GM18873 (cell line): ENCODE results near the gene BIRC5.
"Not testable (repeated sequence)": the region's sequence is repeated elsewhere in the genome, so short reads cannot be mapped to it uniquely, and the experiment has no call there.

Experiments
- ATAC-seq: cut with Tn5 transposase; IDR thresholded peaks from one replicate; pipeline ENCODE4 v1.9.1; 2021; ENCODE audit warnings: mild to moderate bottlenecking, moderate library complexity, moderate number of reproducible peaks; ENCODE audit not compliant: unreplicated experiment, low FRiP score

Gene BIRC5

DNA sequence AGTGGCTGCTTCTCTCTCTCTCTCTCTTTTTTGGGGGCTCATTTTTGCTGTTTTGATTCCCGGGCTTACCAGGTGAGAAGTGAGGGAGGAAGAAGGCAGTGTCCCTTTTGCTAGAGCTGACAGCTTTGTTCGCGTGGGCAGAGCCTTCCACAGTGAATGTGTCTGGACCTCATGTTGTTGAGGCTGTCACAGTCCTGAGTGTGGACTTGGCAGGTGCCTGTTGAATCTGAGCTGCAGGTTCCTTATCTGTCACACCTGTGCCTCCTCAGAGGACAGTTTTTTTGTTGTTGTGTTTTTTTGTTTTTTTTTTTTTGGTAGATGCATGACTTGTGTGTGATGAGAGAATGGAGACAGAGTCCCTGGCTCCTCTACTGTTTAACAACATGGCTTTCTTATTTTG is 9.7 kb downstream of the BIRC5 start:
- ATAC-seq: no peak

- ATAC-seq: no peak
These were observed 10.4 kb downstream of the BIRC5 start for GRCh38 chr17:78224231-78225087.

GRCh38 chr17:78225088-78225865 is 11.2 kb downstream of the BIRC5 start:
- no peak for ATAC-seq

DNA sequence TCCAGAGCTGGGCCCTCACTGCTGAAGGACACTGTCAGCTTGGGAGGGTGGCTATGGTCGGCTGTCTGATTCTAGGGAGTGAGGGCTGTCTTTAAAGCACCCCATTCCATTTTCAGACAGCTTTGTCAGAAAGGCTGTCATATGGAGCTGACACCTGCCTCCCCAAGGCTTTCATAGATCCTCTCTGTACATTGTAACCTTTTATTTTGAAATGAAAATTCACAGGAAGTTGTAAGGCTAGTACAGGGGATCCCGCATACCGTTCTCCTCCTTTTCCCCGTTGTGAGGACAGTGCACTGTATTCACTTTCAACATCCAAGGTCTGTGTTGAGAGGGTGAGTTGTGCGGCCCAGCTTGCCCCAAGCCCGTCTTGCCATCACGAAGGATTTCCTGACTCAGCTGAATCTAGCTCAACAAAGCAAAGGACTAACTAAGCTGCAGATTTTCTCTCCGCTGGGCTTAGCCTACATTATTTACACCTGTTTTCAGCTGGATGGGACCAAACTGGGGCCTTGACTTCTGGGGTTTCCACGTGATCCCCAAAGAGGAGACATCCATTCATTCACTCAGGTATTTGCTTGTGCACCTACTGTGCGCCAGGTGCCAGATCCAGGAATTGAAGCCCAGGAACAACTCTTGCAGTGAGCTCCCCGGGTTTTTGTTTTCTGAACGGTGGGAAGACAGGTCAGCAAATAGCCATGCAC is 12.2 kb downstream of the BIRC5 start:
- no peak for ATAC-seq

- no peak for ATAC-seq
These were observed 12.9 kb downstream of the BIRC5 start for GRCh38 chr17:78226759-78227454.

DNA sequence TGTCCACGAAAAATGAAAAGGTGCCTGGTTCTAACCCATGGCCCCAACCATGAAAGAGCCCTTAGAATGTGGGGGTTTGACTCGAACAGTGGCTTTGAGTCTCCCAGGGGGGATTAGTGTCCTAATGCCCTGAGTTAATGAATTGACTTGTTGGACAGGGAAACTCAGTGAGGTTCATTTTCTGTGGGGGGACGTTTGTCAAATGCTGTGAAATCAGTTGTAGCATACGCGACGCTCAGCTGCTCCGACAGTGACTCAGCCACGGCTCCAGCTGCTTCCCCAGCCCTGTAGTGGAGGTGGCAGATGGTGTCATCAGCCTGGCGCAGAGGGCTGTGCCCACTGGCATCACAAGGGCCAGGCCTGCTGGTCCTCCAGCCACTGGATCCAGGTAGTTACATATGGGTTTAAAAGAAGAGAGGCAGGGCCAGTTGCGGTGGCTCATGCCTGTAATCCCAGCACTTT is 13.4 kb downstream of the BIRC5 start:
- no peak for ATAC-seq

- ATAC-seq: no peak
These were observed 14.1 kb downstream of the BIRC5 start for GRCh38 chr17:78228176-78228575.

GRCh38 chr17:78230252-78230962 is 16.4 kb downstream of the BIRC5 start:
- no peak for ATAC-seq

DNA sequence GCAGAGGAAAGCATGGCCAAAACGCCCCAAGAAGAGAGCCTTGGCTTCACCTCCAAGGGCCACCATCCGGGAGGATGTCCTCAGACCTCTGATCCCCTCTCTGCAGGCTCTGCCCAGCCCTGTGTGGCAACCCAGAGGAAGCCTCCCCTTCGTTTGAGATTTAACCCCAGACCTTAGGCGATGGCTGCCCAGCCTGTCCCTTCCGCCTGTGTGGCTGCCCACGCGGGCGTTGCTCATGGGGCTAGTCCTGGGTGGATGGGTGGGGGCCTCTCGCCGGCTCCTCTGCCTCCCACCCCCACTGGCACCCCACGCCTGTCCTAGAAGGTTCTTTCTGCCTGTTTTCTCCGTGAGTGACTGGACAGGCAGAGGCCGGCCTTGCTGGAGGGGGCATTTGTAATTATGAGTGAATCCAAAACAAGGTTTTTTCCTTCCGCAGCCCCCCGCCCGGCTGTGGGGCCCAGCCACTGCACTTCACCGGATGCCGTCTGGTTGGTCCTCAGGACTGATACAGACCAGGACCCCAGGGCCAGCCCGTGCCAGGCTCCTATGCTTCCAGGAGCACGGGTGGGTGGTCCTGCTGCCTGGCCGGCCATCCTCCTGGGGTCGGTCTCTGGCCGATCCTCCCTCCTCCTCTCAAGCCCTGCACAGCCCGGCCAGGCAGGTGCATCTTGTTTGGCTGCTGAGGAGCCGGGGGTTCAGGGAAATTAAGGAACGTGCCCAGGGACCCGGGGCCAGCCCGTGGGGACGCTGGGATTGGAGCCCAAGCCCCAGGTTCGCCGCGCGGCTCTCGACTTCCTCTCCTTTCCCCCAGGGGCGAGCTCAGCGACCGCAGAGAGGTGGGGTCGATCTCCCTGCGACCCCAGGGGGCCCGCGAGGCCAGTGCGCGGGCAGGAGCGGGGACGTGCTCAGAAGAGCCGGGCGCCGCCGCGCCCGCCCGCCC is 17.2 kb downstream of the BIRC5 start, which contains the start of gene TMEM235:
TMEM235 (plus strand) TSS at position 636 of the 940 bp plus-strand sequence. CDS start 393 bp downstream, outside the sequence.
- no peak for ATAC-seq

- ATAC-seq: no peak
These were observed 18.2 kb downstream of the BIRC5 start for GRCh38 chr17:78231991-78232858.

DNA sequence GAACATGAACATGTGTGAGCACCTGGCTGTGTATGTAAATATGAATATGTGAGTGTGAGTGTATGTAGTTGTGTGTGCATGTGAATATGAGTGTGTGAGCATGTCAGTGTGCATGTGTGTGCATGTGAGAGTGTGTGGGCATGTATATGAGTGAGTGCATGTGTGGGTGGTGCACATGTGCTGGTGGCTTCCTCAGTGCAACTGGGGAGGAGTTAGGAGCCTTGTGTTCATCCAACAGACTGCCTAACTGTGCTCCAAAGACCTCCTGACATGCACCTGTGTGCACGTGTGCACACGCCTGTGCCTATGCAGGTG is 18.8 kb downstream of the BIRC5 start:
- no peak for ATAC-seq

DNA sequence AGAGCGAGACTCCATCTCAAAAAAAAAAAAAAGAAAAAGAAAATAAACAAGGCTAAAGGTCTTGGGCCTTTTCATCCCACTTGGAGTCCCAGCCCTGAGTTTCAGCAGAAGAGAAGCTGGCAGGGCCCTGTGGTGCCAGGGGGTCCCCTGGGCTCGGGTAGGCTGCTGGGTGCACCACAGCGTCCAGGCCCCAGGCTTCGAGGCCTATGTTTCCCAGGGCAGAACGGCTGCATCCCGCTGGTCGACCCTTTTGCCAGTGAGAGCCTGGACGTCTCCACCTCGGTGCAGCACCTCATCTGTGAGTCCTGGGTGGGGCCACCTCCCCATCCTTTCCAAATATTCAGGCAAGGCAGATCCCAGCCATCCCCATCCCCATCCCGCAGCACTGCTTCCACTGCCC is 19.6 kb downstream of the BIRC5 start:
- ATAC-seq: no peak

- ATAC-seq: no peak
These were observed 20.3 kb downstream of the BIRC5 start for GRCh38 chr17:78234261-78234865.

DNA sequence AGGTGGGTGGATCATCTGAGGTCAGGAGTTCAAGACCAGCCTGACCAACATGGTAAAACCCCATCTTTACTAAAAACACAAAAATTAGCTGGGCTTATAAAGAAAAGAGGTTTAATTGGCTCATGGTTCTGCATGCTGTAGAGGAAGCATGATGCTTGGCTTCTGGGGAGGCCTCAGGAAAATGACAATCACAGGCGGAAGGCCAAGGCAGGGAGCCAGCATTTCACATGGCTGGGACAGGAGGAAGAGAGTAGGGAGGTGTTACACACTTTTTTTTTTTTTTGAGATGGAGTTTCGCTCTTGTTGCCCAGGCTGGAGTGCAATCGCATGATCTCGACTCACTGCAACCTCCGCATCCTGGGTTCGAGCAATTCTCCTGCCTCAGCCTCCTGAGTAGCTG is 21.0 kb downstream of the BIRC5 start:
- ATAC-seq: not testable (repeated sequence)

DNA sequence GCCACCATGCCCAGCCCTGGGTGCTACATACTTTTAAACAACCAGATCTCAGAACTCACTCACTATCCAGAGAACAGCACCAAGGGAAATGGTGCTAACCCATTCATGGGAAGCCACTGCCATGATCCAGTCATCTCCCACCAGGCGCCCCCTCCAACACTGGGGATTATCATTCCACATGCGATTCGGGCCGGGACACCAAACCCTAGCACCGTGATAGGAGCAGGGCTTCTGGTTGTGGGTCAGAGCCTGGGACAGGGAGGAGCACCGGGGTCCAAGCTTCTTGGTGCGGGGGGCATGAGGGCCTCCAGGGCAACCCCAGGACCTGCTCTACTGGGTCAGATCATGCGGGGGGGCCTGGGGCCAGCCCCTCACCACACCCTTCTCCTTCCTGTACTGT is 21.8 kb downstream of the BIRC5 start:
- ATAC-seq: no peak

- no peak for ATAC-seq
These were observed 22.5 kb downstream of the BIRC5 start for GRCh38 chr17:78236362-78237127.
